Measurements from ENCODE around the gene MLLT10. TPM values are rescaled to one million over a fixed set of nuclear protein-coding genes. Genes with fewer than 3 reads are reported as not detected.
A peak's percentile ranks its signal among the peaks of the same experiment; 100 is the strongest.

Gene MLLT10
- total and polyA plus RNA-seq, 2 of the 8 experiments (the other 6 are each of a cell fraction or from before 2014, with no cell fraction given) = 53.1 to 62.1 TPM

- TF ChIP-seq SAP30 (IDR thresholded peaks at IDR 0.05; ENCODE audit: insufficient read depth, insufficient replicate concordance, low read length) = no peak
- TF ChIP-seq TBP (IDR thresholded peaks at IDR 0.05; ENCODE audit: low read depth, low read length) = peak; percentile 51; the same call in 1 of the 2 replicates
- TF ChIP-seq CHD1 (IDR thresholded peaks at IDR 0.05; ENCODE audit: low read depth, low read length) = no peak; the same call in 1 of the 2 replicates
- no peak for TF ChIP-seq KDM1A (IDR thresholded peaks at IDR 0.05; ENCODE audit: borderline replicate concordance, low read length)
- TF ChIP-seq MAFK (IDR thresholded peaks at IDR 0.05; ENCODE audit: low read depth, low read length) = no peak
- TF ChIP-seq KDM5A (IDR thresholded peaks at IDR 0.05; ENCODE audit: low read length) = no peak
- TF ChIP-seq RNF2 (IDR thresholded peaks at IDR 0.05; ENCODE audit: borderline replicate concordance, low read depth, low read length, missing control alignments, poor library complexity, severe bottlenecking) = no peak
- no peak for TF ChIP-seq SP2 (IDR thresholded peaks at IDR 0.05; ENCODE audit: low read length)
- peak; percentile 53 for TF ChIP-seq ASH2L (IDR thresholded peaks at IDR 0.05; ENCODE audit: low read length)
- TF ChIP-seq CHD2 (IDR thresholded peaks at IDR 0.05; ENCODE audit: low read length) = no peak
- TF ChIP-seq BCL11A (IDR thresholded peaks at IDR 0.05; ENCODE audit: low read depth in 2 of 2, low read length in 2 of 2) = no peak
- no peak for TF ChIP-seq RXRA (IDR thresholded peaks at IDR 0.05; ENCODE audit: insufficient read depth, low read depth, low read length)
- no peak for TF ChIP-seq POU5F1 (IDR thresholded peaks at IDR 0.05; ENCODE audit: low read depth, low read length)
Observed at GRCh38 chr10:21509341-21510240, 24.4 kb upstream of the MLLT10 start (continued).
